Testis (tissue), 2 donors: ENCODE results near the gene SLC6A9.

Experiments used
- CTCF ChIP-seq, 3 experiments: fragments of 450-650 bp in 2 of 3; fragments of 200-600 bp in 1 of 3; sonication (generic) in 1 of 3; IDR thresholded peaks; one replicate each; pipeline ENCODE4 v1.5.1; 2016 to 2019; ENCODE audit warnings: antibody characterized with exemption in 3 of 3, mild to moderate bottlenecking in 2 of 3, moderate library complexity in 1 of 3
- POLR2A ChIP-seq: fragments of 450-650 bp; IDR thresholded peaks from one replicate; pipeline ENCODE4 v1.6.1; 2017; ENCODE audit warnings: antibody characterized with exemption, mild to moderate bottlenecking, moderate library complexity

DNA sequence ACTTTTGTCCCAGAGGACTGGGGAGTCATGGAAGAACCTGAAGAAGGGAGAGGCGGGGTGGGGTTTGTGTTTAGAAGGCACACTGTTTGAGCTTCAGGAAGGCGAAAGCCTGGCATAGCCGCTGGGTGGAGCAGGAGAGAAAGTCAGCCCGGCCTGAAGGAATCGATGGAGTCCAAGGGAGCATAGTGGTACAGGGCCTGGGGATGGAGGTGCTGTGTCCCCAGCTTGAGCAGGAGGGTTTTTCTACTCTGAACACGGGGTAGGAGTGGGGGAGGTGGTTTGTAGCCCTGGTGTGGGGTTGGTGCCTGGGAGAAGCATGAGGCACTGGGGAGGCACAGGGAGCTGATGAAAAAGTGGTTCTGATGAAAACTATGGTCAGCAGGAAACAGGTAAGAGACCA lies 44.5 kb downstream of the SLC6A9 start:
- TF ChIP-seq POLR2A, result no peak
- TF ChIP-seq CTCF (IDR thresholded peaks at IDR 0.05), result no peak
